Colonic mucosa (tissue), 4 donors: Measurements from ENCODE around the gene KCNMB4. TPM values are rescaled to one million over a fixed set of nuclear protein-coding genes. Genes with fewer than 3 reads are reported as not detected.

Experiments
- DNase-seq: peaks from one replicate; pipeline ENCODE4 v3.0.0-alpha.2; 2020
- H3K27ac ChIP-seq: fragments of 200-600 bp; one replicate; pipeline ENCODE4 v1.8.0; 2021
- H3K27me3 ChIP-seq: fragments of 200-600 bp; one replicate; pipeline ENCODE4 v1.8.0; 2021
- H3K36me3 ChIP-seq: fragments of 200-600 bp; one replicate; pipeline ENCODE4 v1.8.0; 2021
- H3K4me1 ChIP-seq: fragments of 200-600 bp; one replicate; pipeline ENCODE4 v1.8.0; 2021; ENCODE audit warnings: mild to moderate bottlenecking
- H3K4me3 ChIP-seq: fragments of 200-600 bp; one replicate; pipeline ENCODE4 v1.8.0; 2021
- H3K9ac ChIP-seq, 2 donors: one replicate each; pipeline ENCODE4 v1.7.0; 2013; ENCODE audit warnings: control low read depth in 2 of 2, low read depth in 2 of 2, low read length in 2 of 2
- H3K9me3 ChIP-seq: fragments of 200-600 bp; one replicate; pipeline ENCODE4 v1.8.0; 2021
- CTCF ChIP-seq: fragments of 200-600 bp; IDR thresholded peaks from one replicate; pipeline ENCODE4 v1.8.0; 2022; ENCODE audit warnings: antibody characterized with exemption, mild to moderate bottlenecking
- intact Hi-C: fragments of 100-400 bp; cut with DNase I; formaldehyde crosslinking; loops from one replicate; pipeline ENCODE4 v1.14.1; 2022
- total RNA-seq, 2 donors: library from RNA; stranded (reverse); fragmentation: NEBNext Ultra II Directional in 1 of 2; extraction: Animal tissue kit (Norgen Biotek cat#: 25700) in 1 of 2; gene quantifications; one replicate each; pipeline ENCODE4 v1.2.1, GENCODE V29; 2021
- donor health status: healthy.
- donor health status: DM: no; HTN: no; CAD: no.
- donor health status: DM: no; HTN: no; CAD: no.

Gene KCNMB4
- total RNA-seq: 1 to 10 TPM in 1 of 2 donors, under 1 TPM in 1; 0.35 to 1.3 TPM

- Histone ChIP-seq H3K4me1 (peaks cover 6% of the 10 kb centered on the region), H3K36me3 (no peaks in the 10 kb centered on the region), H3K4me3 (peak within 1 kb of the TSS; percentile 65), H3K9me3 (no peaks in the 10 kb centered on the region), H3K27me3 (peaks cover 11% of the 10 kb centered on the region), H3K27ac (no peak within 1 kb of the TSS), H3K9ac (peak within 1 kb of the TSS; percentile 55 to 60)
- intact Hi-C loops: loop anchor here (10.0 kb wide), 1 partner anchor 209 kb away; no protein-coding TSS in a partner anchor
- peak; percentile 62 for DNase-seq
- TF ChIP-seq CTCF: no peak
These were observed at the start of gene KCNMB4 for GRCh38 chr12:70365648-70366518. Gene KCNMB4 (plus strand): TSS chr12:70366290. CDS start chr12:70366735, 445 bp downstream.

- Histone ChIP-seq H3K4me3 (no peak overlapping the region), H3K36me3 (no peaks in the 10 kb centered on the region), H3K9ac (no peak overlapping the region), H3K27ac (no peak overlapping the region), H3K9me3 (no peaks in the 10 kb centered on the region), H3K27me3 (no peaks in the 10 kb centered on the region), H3K4me1 (no peaks in the 10 kb centered on the region)
- DNase-seq: no peak
- no peak for TF ChIP-seq CTCF
- intact Hi-C loops: no loop called here
These were observed 48.3 kb upstream of the KCNMB4 start for GRCh38 chr12:70317781-70318180.

GRCh38 chr12:70319605-70320004 is 46.5 kb upstream of the KCNMB4 start:
- DNase-seq: no peak
- H3K4me1 ChIP-seq: no peaks in the 10 kb centered on the region
- no peaks in the 10 kb centered on the region for H3K27me3 ChIP-seq
- H3K27ac ChIP-seq: no peak overlapping the region
- H3K36me3 ChIP-seq: no peaks in the 10 kb centered on the region
- no peak overlapping the region for H3K9ac ChIP-seq
- intact Hi-C loops: no loop called here
- no peak for TF ChIP-seq CTCF
- no peak overlapping the region for H3K4me3 ChIP-seq
- no peaks in the 10 kb centered on the region for H3K9me3 ChIP-seq

GRCh38 chr12:70321191-70321590 is 44.9 kb upstream of the KCNMB4 start:
- no peak for DNase-seq
- intact Hi-C loops: no loop called here

GRCh38 chr12:70327541-70327940 is 38.5 kb upstream of the KCNMB4 start:
- Histone ChIP-seq H3K27ac (no peak overlapping the region), H3K36me3 (no peaks in the 10 kb centered on the region), H3K4me3 (no peak overlapping the region), H3K27me3 (no peaks in the 10 kb centered on the region), H3K9me3 (no peaks in the 10 kb centered on the region), H3K9ac (no peak overlapping the region), H3K4me1 (no peaks in the 10 kb centered on the region)
- TF ChIP-seq CTCF: no peak
- DNase-seq: no peak
- intact Hi-C loops: no loop called here

More at GRCh38 chr12:70321191-70321590, 44.9 kb upstream of the KCNMB4 start:
- no peak overlapping the region for H3K9ac ChIP-seq
- H3K4me1 ChIP-seq: no peaks in the 10 kb centered on the region
- H3K27ac ChIP-seq: no peak overlapping the region
- H3K4me3 ChIP-seq: no peak overlapping the region
- no peaks in the 10 kb centered on the region for H3K27me3 ChIP-seq
- no peaks in the 10 kb centered on the region for H3K9me3 ChIP-seq
- TF ChIP-seq CTCF: no peak
- H3K36me3 ChIP-seq: no peaks in the 10 kb centered on the region
